HAP-1 (cell line): ENCODE results near the gene ACAD8.

ENCODE experiments used
- DNase-seq, 2 experiments: peaks; one replicate each; pipeline ENCODE4 v3.0.0-alpha.2; 2016 to 2020; ENCODE audit warnings: low spot score in 2 of 2
- H3K27me3 ChIP-seq: fragments of 250-450 bp; sonication (Bioruptor Pico); 2 replicates; pipeline ENCODE4 v1.5.1; 2020; ENCODE audit warnings: low read depth, mild to moderate bottlenecking, moderate library complexity
- H3K36me3 ChIP-seq: fragments of 250-450 bp; sonication (Bioruptor Pico); replicated peaks from 2 replicates; pipeline ENCODE4 v1.5.1; 2020; ENCODE audit warnings: mild to moderate bottlenecking
- H3K4me1 ChIP-seq: fragments of 250-450 bp; sonication (Bioruptor Pico); 2 replicates; pipeline ENCODE4 v1.5.1; 2020; ENCODE audit warnings: mild to moderate bottlenecking
- H3K4me3 ChIP-seq: fragments of 250-450 bp; sonication (Bioruptor Pico); 2 replicates; pipeline ENCODE4 v1.5.1; 2020; ENCODE audit warnings: mild to moderate bottlenecking, moderate library complexity
- H3K9me3 ChIP-seq: fragments of 250-450 bp; sonication (Bioruptor Pico); 2 replicates; pipeline ENCODE4 v1.5.1; 2020; ENCODE audit warnings: mild to moderate bottlenecking, moderate library complexity
- in situ Hi-C: fragments of 300-500 bp; cut with MboI; formaldehyde crosslinking; loops from 3 replicates; pipeline ENCODE4 v1.14.3; 2020; ENCODE audit warnings: low sequenced_read_pairs, inconsistent platforms, mixed read lengths

ACAD8 gene

GRCh38 chr11:134294664-134295063, 41.3 kb downstream of the ACAD8 start:
- Histone ChIP-seq H3K4me3 (no peak overlapping the region), H3K4me1 (no peaks in the 10 kb centered on the region), H3K27me3 (no peaks in the 10 kb centered on the region), H3K9me3 (no peaks in the 10 kb centered on the region), H3K36me3 (no peaks in the 10 kb centered on the region)
- in situ Hi-C loops, result no loop called here
- no peak for DNase-seq

DNA sequence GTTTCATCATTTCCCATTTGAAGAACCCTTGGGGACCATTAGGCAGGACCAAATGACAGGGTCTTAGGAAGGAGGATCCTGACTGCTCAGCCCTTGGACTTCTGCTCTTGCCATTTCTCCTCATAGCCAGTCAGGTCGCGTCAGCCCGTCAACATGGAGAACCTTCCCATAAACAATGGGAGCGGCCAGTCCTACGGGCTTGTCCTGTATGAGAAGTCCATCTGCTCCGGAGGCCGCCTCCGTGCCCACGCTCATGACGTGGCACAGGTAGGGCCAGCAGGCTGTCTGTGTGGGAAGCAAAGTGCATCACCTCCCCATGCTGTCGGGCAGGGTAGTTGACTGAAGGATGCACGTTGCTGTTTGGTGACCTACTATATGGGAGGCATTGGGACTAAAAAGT, 58.9 kb downstream of the ACAD8 start:
- Histone ChIP-seq H3K9me3 (no peaks in the 10 kb centered on the region), H3K4me3 (no peak overlapping the region), H3K4me1 (no peaks in the 10 kb centered on the region), H3K36me3 (no peaks in the 10 kb centered on the region), H3K27me3 (no peaks in the 10 kb centered on the region)
- no peak for DNase-seq
- in situ Hi-C loops, result no loop called here

GRCh38 chr11:134312807-134313206, 59.4 kb downstream of the ACAD8 start:
- Histone ChIP-seq H3K36me3 (no peaks in the 10 kb centered on the region), H3K27me3 (no peaks in the 10 kb centered on the region), H3K4me3 (no peak overlapping the region), H3K9me3 (no peaks in the 10 kb centered on the region), H3K4me1 (no peaks in the 10 kb centered on the region)
- DNase-seq, result no peak
- in situ Hi-C loops, result no loop called here

DNA sequence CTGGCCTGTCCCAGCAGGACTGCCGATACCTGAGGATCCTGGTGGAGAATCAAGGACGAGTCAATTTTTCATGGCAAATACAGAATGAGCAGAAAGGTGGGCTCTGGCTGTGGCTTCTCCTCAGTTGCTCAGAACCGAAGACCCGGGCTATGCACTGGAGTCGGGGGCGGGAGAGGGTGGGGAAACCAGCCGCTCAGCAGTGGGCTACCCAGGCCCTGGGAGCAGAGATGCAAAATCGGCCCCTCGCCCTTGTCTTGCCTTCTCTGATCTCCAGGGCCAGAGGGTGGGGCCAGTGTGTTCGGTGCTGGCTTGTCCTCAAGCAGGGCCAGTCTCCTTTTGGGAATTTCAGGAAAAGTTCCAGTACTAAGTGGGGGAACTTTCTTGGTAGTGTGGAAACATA, 60.0 kb downstream of the ACAD8 start:
- Histone ChIP-seq H3K27me3 (no peaks in the 10 kb centered on the region), H3K4me3 (no peak overlapping the region), H3K36me3 (no peaks in the 10 kb centered on the region), H3K4me1 (no peaks in the 10 kb centered on the region), H3K9me3 (no peaks in the 10 kb centered on the region)
- in situ Hi-C loops, result no loop called here
- no peak for DNase-seq

- no peaks in the 10 kb centered on the region for H3K27me3 ChIP-seq
- in situ Hi-C loops, result no loop called here
- no peaks in the 10 kb centered on the region for H3K9me3 ChIP-seq
- no peaks in the 10 kb centered on the region for H3K36me3 ChIP-seq
- H3K4me1 ChIP-seq, result no peaks in the 10 kb centered on the region
- no peak overlapping the region for H3K4me3 ChIP-seq
- no peak for DNase-seq
These were observed 60.6 kb downstream of the ACAD8 start for GRCh38 chr11:134313821-134314607.
